ENCODE data around the gene IFNA2. TPM values are rescaled to one million over a fixed set of nuclear protein-coding genes. Genes with fewer than 3 reads are reported as not detected.
"Not testable (repeated sequence)": the region's sequence is repeated elsewhere in the genome, so short reads cannot be mapped to it uniquely, and the experiment has no call there.

IFNA2 gene
- total RNA-seq, 2 experiments from 2014 or later, result not detected

- CTCF ChIA-PET, result no interaction called here
- Mint-ChIP-seq H3K27ac (no peak overlapping the region), H3K27me3 (peaks cover 64% of the 10 kb centered on the region), H3K4me1 (peaks cover 7% of the 10 kb centered on the region), H3K36me3 (ENCODE audit: low read depth) (no peaks in the 10 kb centered on the region), H3K4me3 (no peak overlapping the region), H3K9me3 (no peaks in the 10 kb centered on the region)
- POLR2A ChIA-PET, result no interaction called here
- no peak for DNase-seq
Observed at GRCh38 chr9:21404146-21404545, 18.9 kb upstream of the IFNA2 start.

GRCh38 chr9:21402386-21403251 lies 17.4 kb upstream of the IFNA2 start:
- no peak for DNase-seq
- Mint-ChIP-seq H3K9me3 (no peaks in the 10 kb centered on the region), H3K36me3 (ENCODE audit: low read depth) (no peaks in the 10 kb centered on the region), H3K27me3 (peaks cover 75% of the 10 kb centered on the region), H3K4me3 (peak overlapping the region; percentile 57), H3K27ac (no peak overlapping the region), H3K4me1 (peaks cover 7% of the 10 kb centered on the region)
- ChIA-PET POLR2A (no interaction called here), CTCF (interaction anchor here (1.2 kb wide), 1 partner anchor 76 kb away, joined by 3 read pairs; no protein-coding TSS in a partner anchor)

- CTCF ChIA-PET, result no interaction called here
- H3K27ac Mint-ChIP-seq, result no peak overlapping the region
- H3K9me3 Mint-ChIP-seq, result no peaks in the 10 kb centered on the region
- H3K27me3 Mint-ChIP-seq, result peaks cover 73% of the 10 kb centered on the region
- POLR2A ChIA-PET, result no interaction called here
- H3K36me3 Mint-ChIP-seq (ENCODE audit: low read depth), result no peaks in the 10 kb centered on the region
- no peak for DNase-seq
- no peak overlapping the region for H3K4me3 Mint-ChIP-seq
- H3K4me1 Mint-ChIP-seq, result peaks cover 13% of the 10 kb centered on the region
Observed at GRCh38 chr9:21399956-21400355, 14.8 kb upstream of the IFNA2 start.

- Mint-ChIP-seq H3K4me1 (peaks cover 13% of the 10 kb centered on the region), H3K27me3 (peaks cover 67% of the 10 kb centered on the region), H3K27ac (no peak overlapping the region), H3K4me3 (no peak overlapping the region), H3K36me3 (ENCODE audit: low read depth) (no peaks in the 10 kb centered on the region), H3K9me3 (no peaks in the 10 kb centered on the region)
- no peak for DNase-seq
- ChIA-PET POLR2A (no interaction called here), CTCF (interaction anchor here (1.1 kb wide), 1 partner anchor 10 kb away, joined by 3 read pairs; the partner anchor contains the start of gene IFNA8)
Observed at GRCh38 chr9:21398955-21399489, 13.8 kb upstream of the IFNA2 start.

GRCh38 chr9:21395778-21396717 lies 10.8 kb upstream of the IFNA2 start:
- Mint-ChIP-seq H3K4me1 (peaks cover 6% of the 10 kb centered on the region), H3K36me3 (ENCODE audit: low read depth) (no peaks in the 10 kb centered on the region), H3K27me3 (peaks cover 63% of the 10 kb centered on the region), H3K9me3 (no peaks in the 10 kb centered on the region), H3K4me3 (peak overlapping the region; percentile 41), H3K27ac (no peak overlapping the region)
- ChIA-PET CTCF (interaction anchor here (0.8 to 1.8 kb wide), 16 partner anchors 9 to 213 kb away, joined by 3 to 10 read pairs (median 4); partner anchors contain the start of genes IFNA2 and KLHL9), POLR2A (no interaction called here)
- peak; percentile 63 for DNase-seq

- H3K27me3 Mint-ChIP-seq, result peaks cover 64% of the 10 kb centered on the region
Observed at GRCh38 chr9:21392270-21392669, 7.1 kb upstream of the IFNA2 start.

GRCh38 chr9:21383627-21384026 lies 1.6 kb downstream of the IFNA2 start:
- H3K4me3 Mint-ChIP-seq, result no peak overlapping the region
- H3K27ac Mint-ChIP-seq, result no peak overlapping the region
- peaks cover 23% of the 10 kb centered on the region for H3K4me1 Mint-ChIP-seq
- H3K36me3 Mint-ChIP-seq (ENCODE audit: low read depth), result no peaks in the 10 kb centered on the region
- H3K9me3 Mint-ChIP-seq, result no peaks in the 10 kb centered on the region
- POLR2A ChIA-PET, result no interaction called here
- no peak for DNase-seq
- CTCF ChIA-PET, result no interaction called here
- peaks cover 63% of the 10 kb centered on the region for H3K27me3 Mint-ChIP-seq

More at GRCh38 chr9:21392270-21392669, 7.1 kb upstream of the IFNA2 start:
- no peak overlapping the region for H3K4me3 Mint-ChIP-seq
- H3K4me1 Mint-ChIP-seq, result peaks cover 6% of the 10 kb centered on the region
- no peak overlapping the region for H3K27ac Mint-ChIP-seq
- ChIA-PET POLR2A (no interaction called here), CTCF (interaction anchor here (1.5 kb wide), 1 partner anchor 15 kb away, joined by 3 read pairs; no protein-coding TSS in a partner anchor)
- DNase-seq, result no peak
- no peaks in the 10 kb centered on the region for H3K36me3 Mint-ChIP-seq (ENCODE audit: low read depth)
- H3K9me3 Mint-ChIP-seq, result no peaks in the 10 kb centered on the region

- peak; percentile 16 for DNase-seq
- peak overlapping the region; percentile 52 for H3K27ac Mint-ChIP-seq
- no peaks in the 10 kb centered on the region for H3K9me3 Mint-ChIP-seq
- H3K4me3 Mint-ChIP-seq, result peak overlapping the region; percentile 21
- peaks cover 56% of the 10 kb centered on the region for H3K27me3 Mint-ChIP-seq
- no peaks in the 10 kb centered on the region for H3K36me3 Mint-ChIP-seq (ENCODE audit: low read depth)
- peaks cover 23% of the 10 kb centered on the region for H3K4me1 Mint-ChIP-seq
- ChIA-PET POLR2A (no interaction called here), CTCF (interaction anchor here (1.7 kb wide), 1 partner anchor 14 kb away, joined by 8 read pairs; no protein-coding TSS in a partner anchor)
Observed at GRCh38 chr9:21381448-21382339, 3.5 kb downstream of the IFNA2 start.

- H3K27ac Mint-ChIP-seq; H3K9me3 Mint-ChIP-seq; H3K4me3 Mint-ChIP-seq; H3K36me3 Mint-ChIP-seq (ENCODE audit: low read depth); H3K4me1 Mint-ChIP-seq; POLR2A ChIA-PET; DNase-seq; CTCF ChIA-PET: not testable (repeated sequence)
- peaks cover 37% of the 10 kb centered on the region for H3K27me3 Mint-ChIP-seq
Observed at GRCh38 chr9:21371467-21371866, 13.7 kb downstream of the IFNA2 start.

GRCh38 chr9:21367957-21368356 lies 17.2 kb downstream of the IFNA2 start, which contains the start of gene IFNA13:
TSS of gene IFNA13 (minus strand) at chr9:21368057. CDS start at chr9:21368010, 47 bp downstream.
- Mint-ChIP-seq H3K27ac (no peak within 1 kb of the TSS), H3K27me3 (peaks cover 48% of the 10 kb centered on the region), H3K36me3 (ENCODE audit: low read depth) (no peaks in the 10 kb centered on the region), H3K4me3 (no peak within 1 kb of the TSS), H3K4me1 (no peaks in the 10 kb centered on the region), H3K9me3 (no peaks in the 10 kb centered on the region)
- DNase-seq, result no peak
- ChIA-PET POLR2A (no interaction called here), CTCF (no interaction called here)

- POLR2A ChIA-PET; H3K9me3 Mint-ChIP-seq; H3K27ac Mint-ChIP-seq; DNase-seq; H3K4me3 Mint-ChIP-seq; CTCF ChIA-PET; H3K4me1 Mint-ChIP-seq; H3K36me3 Mint-ChIP-seq (ENCODE audit: low read depth): not testable (repeated sequence)
- peaks cover 47% of the 10 kb centered on the region for H3K27me3 Mint-ChIP-seq
Observed at GRCh38 chr9:21367169-21367568, 18.0 kb downstream of the IFNA2 start.

GRCh38 chr9:21362287-21362686 lies 22.9 kb downstream of the IFNA2 start:
- H3K27ac Mint-ChIP-seq, result no peak overlapping the region
- POLR2A ChIA-PET, result no interaction called here
- peaks cover 1% of the 10 kb centered on the region for H3K36me3 Mint-ChIP-seq (ENCODE audit: low read depth)
- H3K4me1 Mint-ChIP-seq, result peaks cover 16% of the 10 kb centered on the region
- CTCF ChIA-PET, result no interaction called here
- no peak overlapping the region for H3K4me3 Mint-ChIP-seq
- no peak for DNase-seq
- H3K27me3 Mint-ChIP-seq, result peaks cover 30% of the 10 kb centered on the region
- H3K9me3 Mint-ChIP-seq, result no peaks in the 10 kb centered on the region

Measured in activated CD4-positive, alpha-beta T cell treated with anti-CD3 and anti-CD28 coated beads, Interleukin-2, amount 10 ng/mL, durations not matched to agents 7 days and 5 days (primary cell).